HUES48 (cell line): ENCODE results near the gene SLC4A2.

Source experiments
- H3K27ac ChIP-seq: one replicate; pipeline ENCODE4 v1.7.0; 2013; ENCODE audit warnings: low read depth, low read length, inconsistent platforms
- H3K27me3 ChIP-seq: 2 replicates; pipeline ENCODE4 v1.6.1; 2013; ENCODE audit warnings: mild to moderate bottlenecking, low read length; ENCODE audit not compliant: control insufficient read depth, insufficient read depth
- H3K36me3 ChIP-seq: 2 replicates; pipeline ENCODE4 v1.6.1; 2013; ENCODE audit warnings: low read length; ENCODE audit not compliant: control insufficient read depth, insufficient read depth
- H3K4me1 ChIP-seq: 2 replicates; pipeline ENCODE4 v1.6.1; 2013; ENCODE audit warnings: mild to moderate bottlenecking, low read length; ENCODE audit not compliant: control insufficient read depth, insufficient read depth
- H3K4me3 ChIP-seq: 2 replicates; pipeline ENCODE4 v1.5.1; 2013; ENCODE audit warnings: mild to moderate bottlenecking, low read depth, low read length
- H3K9ac ChIP-seq: 2 replicates; pipeline ENCODE4 v1.6.1; 2013; ENCODE audit warnings: mild to moderate bottlenecking, low read depth, low read length, moderate library complexity
- H3K9me3 ChIP-seq: 2 replicates; pipeline ENCODE4 v1.6.1; 2013; ENCODE audit warnings: low read length; ENCODE audit not compliant: control insufficient read depth, insufficient read depth

SLC4A2 gene

GRCh38 chr7:151068069-151068773, 8.8 kb downstream of the SLC4A2 start:
- Histone ChIP-seq H3K27ac (peak overlapping the region; percentile 67), H3K9me3 (no peaks in the 10 kb centered on the region), H3K4me1 (peaks cover 10% of the 10 kb centered on the region), H3K27me3 (no peaks in the 10 kb centered on the region), H3K9ac (no peak overlapping the region), H3K4me3 (no peak overlapping the region), H3K36me3 (peaks cover 84% of the 10 kb centered on the region)

- Histone ChIP-seq H3K4me3 (no peak overlapping the region), H3K27ac (no peak overlapping the region), H3K9me3 (no peaks in the 10 kb centered on the region), H3K4me1 (peaks cover 7% of the 10 kb centered on the region), H3K9ac (no peak overlapping the region), H3K27me3 (no peaks in the 10 kb centered on the region), H3K36me3 (peaks cover 96% of the 10 kb centered on the region)
Measured at GRCh38 chr7:151069841-151070573, 10.6 kb downstream of the SLC4A2 start.

GRCh38 chr7:151070574-151070960, 11.2 kb downstream of the SLC4A2 start:
- Histone ChIP-seq H3K4me1 (peaks cover 7% of the 10 kb centered on the region), H3K9me3 (no peaks in the 10 kb centered on the region), H3K9ac (no peak overlapping the region), H3K4me3 (no peak overlapping the region), H3K27ac (no peak overlapping the region), H3K27me3 (no peaks in the 10 kb centered on the region), H3K36me3 (peaks cover 95% of the 10 kb centered on the region)

GRCh38 chr7:151071032-151071866, 11.9 kb downstream of the SLC4A2 start:
- H3K36me3 ChIP-seq, result peaks cover 93% of the 10 kb centered on the region
- H3K4me3 ChIP-seq, result no peak overlapping the region
- peaks cover 7% of the 10 kb centered on the region for H3K4me1 ChIP-seq
- H3K27me3 ChIP-seq, result no peaks in the 10 kb centered on the region
- H3K9ac ChIP-seq, result no peak overlapping the region
- H3K9me3 ChIP-seq, result no peaks in the 10 kb centered on the region
- no peak overlapping the region for H3K27ac ChIP-seq

GRCh38 chr7:151073990-151074389, 14.6 kb downstream of the SLC4A2 start:
- Histone ChIP-seq H3K27me3 (no peaks in the 10 kb centered on the region), H3K36me3 (peaks cover 69% of the 10 kb centered on the region), H3K4me1 (peaks cover 4% of the 10 kb centered on the region), H3K9me3 (no peaks in the 10 kb centered on the region), H3K4me3 (no peak overlapping the region), H3K9ac (no peak overlapping the region), H3K27ac (no peak overlapping the region)

- Histone ChIP-seq H3K9ac (no peak overlapping the region), H3K36me3 (peaks cover 58% of the 10 kb centered on the region), H3K4me3 (no peak overlapping the region), H3K9me3 (no peaks in the 10 kb centered on the region), H3K27me3 (no peaks in the 10 kb centered on the region), H3K27ac (no peak overlapping the region), H3K4me1 (peaks cover 13% of the 10 kb centered on the region)
Measured at GRCh38 chr7:151074817-151075661, 15.7 kb downstream of the SLC4A2 start.

GRCh38 chr7:151075662-151075971, 16.2 kb downstream of the SLC4A2 start:
- H3K27me3 ChIP-seq, result no peaks in the 10 kb centered on the region
- no peak overlapping the region for H3K27ac ChIP-seq
- peaks cover 13% of the 10 kb centered on the region for H3K4me1 ChIP-seq
- H3K36me3 ChIP-seq, result peaks cover 53% of the 10 kb centered on the region
- H3K9ac ChIP-seq, result no peak overlapping the region
- no peak overlapping the region for H3K4me3 ChIP-seq
- no peaks in the 10 kb centered on the region for H3K9me3 ChIP-seq

GRCh38 chr7:151075978-151076426, 16.6 kb downstream of the SLC4A2 start:
- Histone ChIP-seq H3K27me3 (no peaks in the 10 kb centered on the region), H3K4me1 (peaks cover 13% of the 10 kb centered on the region), H3K4me3 (no peak overlapping the region), H3K27ac (no peak overlapping the region), H3K36me3 (peaks cover 49% of the 10 kb centered on the region), H3K9me3 (no peaks in the 10 kb centered on the region), H3K9ac (no peak overlapping the region)

GRCh38 chr7:151076863-151077704, 17.7 kb downstream of the SLC4A2 start:
- H3K9ac ChIP-seq, result no peak overlapping the region
- no peak overlapping the region for H3K4me3 ChIP-seq
- peaks cover 38% of the 10 kb centered on the region for H3K36me3 ChIP-seq
- H3K4me1 ChIP-seq, result peaks cover 20% of the 10 kb centered on the region
- no peaks in the 10 kb centered on the region for H3K27me3 ChIP-seq
- no peaks in the 10 kb centered on the region for H3K9me3 ChIP-seq
- no peak overlapping the region for H3K27ac ChIP-seq
